Measurements from ENCODE around the gene CCPG1.

The CCPG1 gene

DNA sequence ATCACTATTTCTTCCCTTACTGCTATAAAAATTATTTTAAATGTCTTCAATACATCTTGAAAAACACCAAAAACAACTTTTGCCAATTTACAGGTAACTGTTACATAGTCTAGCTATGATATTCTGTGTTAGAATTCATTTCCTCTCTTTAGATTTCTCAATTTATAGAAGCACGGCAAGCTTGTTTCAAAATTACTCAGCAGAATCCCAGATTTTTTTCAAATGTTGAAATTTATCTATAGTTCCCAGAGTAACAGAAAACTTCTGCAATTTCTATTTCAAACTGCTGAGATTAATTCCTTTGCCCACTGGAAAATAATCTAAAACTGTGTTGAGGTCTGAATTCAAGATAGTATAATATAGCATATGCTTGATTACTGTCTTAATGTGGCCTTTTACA lies 41.2 kb downstream of the CCPG1 start:
- Histone ChIP-seq H3K4me3 (ENCODE audit: low read depth, low read length) (no peak overlapping the region), H3K27me3 (ENCODE audit: insufficient read depth, low read depth, severe bottlenecking) (no peaks in the 10 kb centered on the region), H3K27ac (no peak overlapping the region), H3K36me3 (peaks cover 6% of the 10 kb centered on the region), H3K9me3 (ENCODE audit: severe bottlenecking) (no peaks in the 10 kb centered on the region)
- no peak for DNase-seq
- TF ChIP-seq, protein P1, sequence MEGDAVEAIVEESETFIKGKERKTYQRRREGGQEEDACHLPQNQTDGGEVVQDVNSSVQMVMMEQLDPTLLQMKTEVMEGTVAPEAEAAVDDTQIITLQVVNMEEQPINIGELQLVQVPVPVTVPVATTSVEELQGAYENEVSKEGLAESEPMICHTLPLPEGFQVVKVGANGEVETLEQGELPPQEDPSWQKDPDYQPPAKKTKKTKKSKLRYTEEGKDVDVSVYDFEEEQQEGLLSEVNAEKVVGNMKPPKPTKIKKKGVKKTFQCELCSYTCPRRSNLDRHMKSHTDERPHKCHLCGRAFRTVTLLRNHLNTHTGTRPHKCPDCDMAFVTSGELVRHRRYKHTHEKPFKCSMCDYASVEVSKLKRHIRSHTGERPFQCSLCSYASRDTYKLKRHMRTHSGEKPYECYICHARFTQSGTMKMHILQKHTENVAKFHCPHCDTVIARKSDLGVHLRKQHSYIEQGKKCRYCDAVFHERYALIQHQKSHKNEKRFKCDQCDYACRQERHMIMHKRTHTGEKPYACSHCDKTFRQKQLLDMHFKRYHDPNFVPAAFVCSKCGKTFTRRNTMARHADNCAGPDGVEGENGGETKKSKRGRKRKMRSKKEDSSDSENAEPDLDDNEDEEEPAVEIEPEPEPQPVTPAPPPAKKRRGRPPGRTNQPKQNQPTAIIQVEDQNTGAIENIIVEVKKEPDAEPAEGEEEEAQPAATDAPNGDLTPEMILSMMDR (IDR thresholded peaks at IDR 0.05; ENCODE audit: low read depth, low read length): no peak

DNA sequence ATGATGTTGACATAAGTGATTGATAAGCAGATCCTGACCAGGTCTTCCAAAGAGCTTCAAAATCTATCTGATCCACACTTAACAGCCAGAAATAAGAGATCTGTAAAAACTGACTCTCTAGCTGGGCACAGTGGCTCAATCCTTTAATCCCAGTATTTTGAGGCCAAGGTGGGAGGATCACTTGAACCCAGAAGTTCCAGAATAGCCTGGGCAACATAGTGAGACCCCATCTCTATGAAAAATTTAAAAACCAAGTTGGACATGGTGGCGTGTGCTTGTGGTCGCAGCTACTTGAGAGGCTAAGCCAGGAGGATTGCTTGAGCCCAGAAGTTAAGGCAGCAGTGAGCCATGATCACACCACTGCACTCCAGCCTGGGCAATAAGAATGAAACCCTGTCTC lies 45.5 kb downstream of the CCPG1 start:
- TF ChIP-seq, protein P1 (IDR thresholded peaks at IDR 0.05; ENCODE audit: low read depth, low read length): no peak
- Histone ChIP-seq H3K9me3 (ENCODE audit: severe bottlenecking) (no peaks in the 10 kb centered on the region), H3K27me3 (ENCODE audit: insufficient read depth, low read depth, severe bottlenecking) (no peaks in the 10 kb centered on the region), H3K4me3 (ENCODE audit: low read depth, low read length) (no peak overlapping the region), H3K36me3 (no peaks in the 10 kb centered on the region), H3K27ac (no peak overlapping the region)
- DNase-seq: no peak

DNA sequence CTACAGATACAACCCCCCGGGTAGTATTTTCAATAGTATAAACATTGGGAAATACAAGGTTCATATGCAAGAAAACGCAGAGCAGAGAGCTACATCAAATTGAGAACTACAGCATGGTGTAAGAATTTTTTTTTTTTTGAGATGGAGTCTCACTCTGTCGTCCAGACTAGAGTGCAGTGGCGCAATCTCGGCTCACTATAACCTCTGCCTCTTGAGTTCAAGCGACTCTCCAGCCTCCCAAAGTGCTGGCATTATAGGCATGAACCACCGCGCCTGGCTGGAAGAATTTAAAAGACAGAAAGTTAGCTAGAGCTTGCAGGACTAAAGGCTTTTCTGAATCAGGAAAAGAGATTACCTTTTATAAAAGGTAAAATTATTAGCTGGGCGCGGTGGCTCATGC lies 47.1 kb downstream of the CCPG1 start:
- Histone ChIP-seq H3K4me3 (ENCODE audit: low read depth, low read length) (no peak overlapping the region), H3K36me3 (no peaks in the 10 kb centered on the region), H3K27ac (no peak overlapping the region), H3K9me3 (ENCODE audit: severe bottlenecking) (no peaks in the 10 kb centered on the region), H3K27me3 (ENCODE audit: insufficient read depth, low read depth, severe bottlenecking) (no peaks in the 10 kb centered on the region)
- DNase-seq: no peak
- TF ChIP-seq, protein P1 (IDR thresholded peaks at IDR 0.05; ENCODE audit: low read depth, low read length): no peak

DNA sequence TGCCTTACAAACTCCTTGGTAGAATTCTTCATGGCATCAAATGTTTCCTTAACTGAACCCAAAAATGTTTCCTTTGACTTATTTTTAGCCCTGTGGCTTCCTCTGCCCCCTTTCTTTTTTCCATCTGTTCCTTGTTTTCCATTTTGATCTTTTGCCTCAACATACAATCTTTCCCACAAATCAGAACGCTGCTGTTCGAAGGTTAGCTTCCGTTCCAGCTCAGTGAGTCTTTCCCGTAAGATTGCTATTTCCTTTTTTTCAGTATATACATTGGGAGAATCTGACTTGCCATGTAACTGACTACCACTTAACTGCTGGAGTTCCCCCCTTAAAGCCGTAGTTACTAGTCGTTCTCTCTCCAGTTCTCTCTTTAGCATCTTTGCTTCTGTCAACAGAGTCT lies 47.9 kb downstream of the CCPG1 start:
- H3K36me3 ChIP-seq: no peaks in the 10 kb centered on the region
- no peak for DNase-seq
- H3K27me3 ChIP-seq (ENCODE audit: insufficient read depth, low read depth, severe bottlenecking): no peaks in the 10 kb centered on the region
- no peak overlapping the region for H3K4me3 ChIP-seq (ENCODE audit: low read depth, low read length)
- no peaks in the 10 kb centered on the region for H3K9me3 ChIP-seq (ENCODE audit: severe bottlenecking)
- H3K27ac ChIP-seq: no peak overlapping the region
- TF ChIP-seq, protein P1 (IDR thresholded peaks at IDR 0.05; ENCODE audit: low read depth, low read length): no peak

DNA sequence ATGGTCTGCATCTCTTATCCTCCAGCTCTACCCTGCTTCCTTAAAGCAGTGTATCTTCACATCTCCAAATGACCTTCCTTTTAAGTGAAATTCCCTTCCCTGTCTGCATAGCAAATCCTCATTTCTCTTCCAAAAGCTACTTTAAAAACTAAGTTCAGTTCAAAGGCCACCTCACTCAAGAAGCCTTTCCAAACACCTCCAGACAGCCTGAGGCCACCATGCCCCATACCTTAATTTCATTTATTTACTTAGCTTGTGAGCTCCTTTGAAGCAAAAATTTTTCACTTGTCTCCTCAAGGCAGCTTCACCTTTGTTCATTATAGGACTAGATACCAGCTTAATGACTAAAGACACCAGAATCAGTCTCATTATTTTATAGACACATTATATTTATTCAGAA lies 49.7 kb downstream of the CCPG1 start:
- Histone ChIP-seq H3K27me3 (ENCODE audit: insufficient read depth, low read depth, severe bottlenecking) (no peaks in the 10 kb centered on the region), H3K27ac (no peak overlapping the region), H3K36me3 (no peaks in the 10 kb centered on the region), H3K4me3 (ENCODE audit: low read depth, low read length) (no peak overlapping the region), H3K9me3 (ENCODE audit: severe bottlenecking) (no peaks in the 10 kb centered on the region)
- TF ChIP-seq, protein P1 (IDR thresholded peaks at IDR 0.05; ENCODE audit: low read depth, low read length): no peak
- DNase-seq: no peak

DNA sequence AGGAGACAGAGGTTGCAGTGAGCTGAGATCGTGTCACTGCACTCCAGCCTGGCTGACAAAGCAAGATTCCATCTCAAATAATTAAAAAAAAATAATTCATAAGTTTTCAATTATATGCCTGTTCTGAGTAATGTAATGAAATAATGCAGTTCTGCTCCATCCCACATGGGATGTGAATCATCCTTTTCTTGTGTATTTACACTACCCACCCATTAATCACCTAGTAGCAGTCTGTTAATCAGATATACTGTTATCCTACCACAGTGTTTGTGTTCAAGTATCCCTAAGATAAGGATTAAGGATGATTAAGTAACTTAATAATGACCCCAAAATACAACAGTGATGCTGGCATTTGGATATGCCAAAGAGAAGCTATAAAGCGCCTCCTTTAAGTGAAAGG lies 50.4 kb downstream of the CCPG1 start:
- Histone ChIP-seq H3K9me3 (ENCODE audit: severe bottlenecking) (no peaks in the 10 kb centered on the region), H3K27ac (no peak overlapping the region), H3K36me3 (no peaks in the 10 kb centered on the region), H3K27me3 (ENCODE audit: insufficient read depth, low read depth, severe bottlenecking) (no peaks in the 10 kb centered on the region), H3K4me3 (ENCODE audit: low read depth, low read length) (no peak overlapping the region)
- no peak for DNase-seq
- TF ChIP-seq, protein P1 (IDR thresholded peaks at IDR 0.05; ENCODE audit: low read depth, low read length): no peak
